SK-N-SH (cell line): ENCODE data around the gene ZSCAN5C. TPM values are rescaled to one million over a fixed set of nuclear protein-coding genes. Genes with fewer than 3 reads are reported as not detected.

ENCODE experiments used
- CTCF ChIA-PET: fragments of 300-600, 350-600 bp; formaldehyde crosslinking; extraction: SDS; loops from one replicate; lab custom pipeline; 2021; lab: Yijun Ruan, JAX
- POLR2A ChIA-PET: fragments of 350-600 bp; sonication (Branson Sonifier 250); formaldehyde crosslinking; extraction: SDS; loops from one replicate; lab custom pipeline; 2020; ENCODE audit warnings: antibody characterized with exemption, inconsistent platforms; lab: Yijun Ruan, JAX
- DNase-seq: peaks from one replicate; pipeline ENCODE4 v3.0.0; 2012
- H2AFZ ChIP-seq: fragments of 200-600 bp; sonication (generic); 2 replicates; pipeline ENCODE4 v1.8.1; 2016; ENCODE audit warnings: antibody characterized with exemption, mild to moderate bottlenecking, low read depth
- H3F3A ChIP-seq: fragments of 200-600 bp; sonication (generic); replicated peaks from 2 replicates; pipeline ENCODE3; 2016; ENCODE audit warnings: antibody characterized with exemption, mild to moderate bottlenecking; ENCODE audit not compliant: insufficient read depth
- H3K27ac ChIP-seq, 2 experiments: fragments of 200-500 bp in 1 of 2; fragments of 200-600 bp in 1 of 2; sonication (Bioruptor generic) in 1 of 2; sonication (generic), shearing (Covaris generic) in 1 of 2; 2 replicates each; pipeline versions ENCODE4 v1.5.1 to v1.6.1; 2014 to 2016; ENCODE audit warnings: low read depth in 2 of 2, inconsistent platforms in 1 of 2, low read length in 1 of 2, mild to moderate bottlenecking in 1 of 2, mixed read lengths in 1 of 2
- H3K27me3 ChIP-seq: fragments of 200-600 bp; sonication (generic), shearing (Covaris generic); 2 replicates; pipeline ENCODE4 v1.6.1; 2016; ENCODE audit warnings: mixed run types; ENCODE audit not compliant: insufficient read depth
- H3K36me3 ChIP-seq, 2 experiments: fragments of 200-500 bp in 1 of 2; fragments of 200-600 bp in 1 of 2; sonication (Bioruptor generic) in 1 of 2; sonication (generic) in 1 of 2; replicated peaks in 1 of 2; 2 replicates each; pipeline versions ENCODE3 to v1.5.1; 2014 to 2016; ENCODE audit warnings: low read length in 1 of 2, mild to moderate bottlenecking in 1 of 2; ENCODE audit not compliant: insufficient read depth in 2 of 2, control insufficient read depth in 1 of 2
- H3K4me1 ChIP-seq, 2 experiments: fragments of 200-500 bp in 1 of 2; fragments of 200-600 bp in 1 of 2; sonication (Bioruptor generic) in 1 of 2; sonication (generic), shearing (Covaris generic) in 1 of 2; 2 replicates each; pipeline versions ENCODE4 v1.5.1 to v1.6.1; 2014 to 2016; ENCODE audit warnings: low read depth in 1 of 2, low read length in 1 of 2, mixed run types in 1 of 2; ENCODE audit not compliant: insufficient read depth in 2 of 2, control insufficient read depth in 1 of 2
- H3K4me2 ChIP-seq: fragments of 200-600 bp; sonication (generic), shearing (Covaris generic); 2 replicates; pipeline ENCODE4 v1.6.1; 2017; ENCODE audit warnings: mixed run types
- H3K4me3 ChIP-seq, 2 experiments: fragments of 200-500 bp in 1 of 2; fragments of 200-600 bp in 1 of 2; sonication (Bioruptor generic) in 1 of 2; sonication (generic), shearing (Covaris generic) in 1 of 2; 2 replicates each; pipeline versions ENCODE4 v1.5.1 to v1.8.1; 2014 to 2016; ENCODE audit warnings: low read depth in 2 of 2, inconsistent platforms in 1 of 2, low read length in 1 of 2, mild to moderate bottlenecking in 1 of 2, mixed read lengths in 1 of 2, moderate library complexity in 1 of 2
- H3K79me2 ChIP-seq: fragments of 200-600 bp; sonication (generic); 2 replicates; pipeline ENCODE4 v1.8.1; 2017; ENCODE audit warnings: mild to moderate bottlenecking; ENCODE audit not compliant: insufficient read depth
- H3K9ac ChIP-seq: fragments of 200-600 bp; sonication (generic); 2 replicates; pipeline ENCODE4 v1.6.1; 2017; ENCODE audit warnings: mixed run types
- H3K9me2 ChIP-seq: fragments of 200-600 bp; sonication (generic); 2 replicates; pipeline ENCODE4 v1.6.1; 2017; ENCODE audit warnings: mixed run types
- H3K9me3 ChIP-seq: fragments of 200-600 bp; sonication (generic); 2 replicates; pipeline ENCODE4 v1.6.1; 2017; ENCODE audit warnings: mixed run types, mild to moderate bottlenecking, moderate library complexity
- H4K20me1 ChIP-seq: fragments of 200-600 bp; sonication (generic); 2 replicates; pipeline ENCODE4 v1.6.1; 2017; ENCODE audit warnings: mild to moderate bottlenecking, mixed run types; ENCODE audit not compliant: insufficient read depth
- CHD2 ChIP-seq: fragments of 150-350 bp; IDR thresholded peaks from 2 replicates; pipeline ENCODE4 v1.6.1; 2018; ENCODE audit warnings: low read length; ENCODE audit not compliant: partially characterized antibody
- ELF1 ChIP-seq: IDR thresholded peaks from 2 replicates; pipeline ENCODE4 v1.4.0; 2012
- EP300 ChIP-seq, 2 experiments: IDR thresholded peaks; 2 replicates each; pipeline versions ENCODE4 v1.4.0 to v1.6.1; 2012; ENCODE audit warnings: borderline replicate concordance in 1 of 2, low read depth in 1 of 2, low read length in 1 of 2
- FOSL2 ChIP-seq: IDR thresholded peaks from 2 replicates; pipeline ENCODE4 v1.4.0; 2012; ENCODE audit warnings: low read depth, mild to moderate bottlenecking, moderate library complexity, borderline replicate concordance
- FOXJ3 ChIP-seq: sonication (generic); formaldehyde crosslinking; IDR thresholded peaks from 2 replicates; pipeline ENCODE4 v1.5.1; 2020; ENCODE audit warnings: mild to moderate bottlenecking, missing genetic modification reagents
- GABPA ChIP-seq: IDR thresholded peaks from 2 replicates; pipeline ENCODE4 v1.4.0; 2012; ENCODE audit warnings: low read depth, mild to moderate bottlenecking
- GATA2 ChIP-seq: sonication (generic); formaldehyde crosslinking; IDR thresholded peaks from 2 replicates; pipeline ENCODE4 v1.5.0; 2020; ENCODE audit warnings: mild to moderate bottlenecking, missing genetic modification reagents
- JUND ChIP-seq: IDR thresholded peaks from 2 replicates; pipeline ENCODE4 v1.4.0; 2012
- MEF2A ChIP-seq: IDR thresholded peaks from 2 replicates; pipeline ENCODE4 v1.4.0; 2012; ENCODE audit warnings: low read depth, borderline replicate concordance
- MXI1 ChIP-seq: IDR thresholded peaks from 2 replicates; pipeline ENCODE4 v1.6.1; 2012; ENCODE audit warnings: mild to moderate bottlenecking, low read depth, low read length, improper control_type of control experiment
- NFIC ChIP-seq: IDR thresholded peaks from 2 replicates; pipeline ENCODE4 v1.4.0; 2012; ENCODE audit warnings: borderline replicate concordance
- NRF1 ChIP-seq: IDR thresholded peaks from 2 replicates; pipeline ENCODE4 v1.6.1; 2012; ENCODE audit warnings: low read depth, mild to moderate bottlenecking, low read length
- PBX3 ChIP-seq: IDR thresholded peaks from 2 replicates; pipeline ENCODE4; 2012
- POLR2AphosphoS5 ChIP-seq: IDR thresholded peaks from 2 replicates; pipeline ENCODE4 v1.6.1; 2012; ENCODE audit warnings: low read depth, low read length
- RCOR1 ChIP-seq: fragments of 150-350 bp; IDR thresholded peaks from 2 replicates; pipeline ENCODE4 v1.6.1; 2017; ENCODE audit warnings: antibody characterized with exemption, low read length
- REST ChIP-seq: IDR thresholded peaks from 2 replicates; pipeline ENCODE4 v1.6.1; 2012; ENCODE audit warnings: mild to moderate bottlenecking, low read depth, low read length, moderate library complexity
- RFX5 ChIP-seq: IDR thresholded peaks from 2 replicates; pipeline ENCODE4 v1.6.1; 2012; ENCODE audit warnings: mild to moderate bottlenecking, improper control_type of control experiment, low read length
- RXRA ChIP-seq: IDR thresholded peaks from 2 replicates; pipeline ENCODE4 v1.4.0; 2012; ENCODE audit warnings: low read depth, mild to moderate bottlenecking, borderline replicate concordance
- SMC3 ChIP-seq: IDR thresholded peaks from 2 replicates; pipeline ENCODE4 v1.6.1; 2012; ENCODE audit warnings: low read depth, low read length, improper control_type of control experiment
- TCF12 ChIP-seq: IDR thresholded peaks from 2 replicates; pipeline ENCODE4 v1.4.0; 2012
- YY1 ChIP-seq: IDR thresholded peaks from 2 replicates; pipeline ENCODE4 v1.4.0; 2012; ENCODE audit warnings: low read depth, mild to moderate bottlenecking
- WGBS: methylation state at CpG from one replicate; pipeline ENCODE4 v1.1.6; 2017; ENCODE audit warnings: low lambda C conversion rate; 5-methylcytosine and 5-hydroxymethylcytosine counted together
- polyA plus RNA-seq, 3 experiments: library from polyadenylated mRNA; depleted of rRNA; stranded (reverse); fragments of >200 nt; gene quantifications; 2 replicates each; pipeline ENCODE4 v1.2.3, GENCODE V29; 2012

ZSCAN5C gene
- polyA plus RNA-seq (2012; rRNA removed): not detected in 2 replicates
- not detected in 2 replicates for polyA plus RNA-seq (2012; cell fraction: cytosol; rRNA removed)
- polyA plus RNA-seq (2012; cell fraction: nucleus; rRNA removed): not detected in 2 replicates

- no peaks in the 10 kb centered on the region for H3F3A ChIP-seq
- DNase-seq: no peak
- no peak within 1 kb of the TSS for H3K27ac ChIP-seq
- CTCF ChIA-PET: interaction anchor here (1.0 kb wide), 1 partner anchor 125 kb away, joined by 3 read pairs; no protein-coding TSS in a partner anchor
- no peaks in the 10 kb centered on the region for H3K79me2 ChIP-seq
- no peaks in the 10 kb centered on the region for H3K36me3 ChIP-seq
- H3K9me3 ChIP-seq: no peaks in the 10 kb centered on the region
- WGBS: 1% methylated on average over 3 of the region's 3 CpGs
- H2AFZ ChIP-seq: no peak within 1 kb of the TSS
- POLR2A ChIA-PET: no interaction called here
- H3K9ac ChIP-seq: no peak within 1 kb of the TSS
- H3K27me3 ChIP-seq: peaks cover 43% of the 10 kb centered on the region; the same call in 1 of the 2 replicates
- no peak within 1 kb of the TSS for H3K4me3 ChIP-seq
- no peak within 1 kb of the TSS for H3K4me2 ChIP-seq
- H3K9me2 ChIP-seq: no peaks in the 10 kb centered on the region
- H3K4me1 ChIP-seq: no peaks in the 10 kb centered on the region
- no peaks in the 10 kb centered on the region for H4K20me1 ChIP-seq
- TF ChIP-seq MEF2A (no peak), CHD2 (no peak), NFIC (no peak), POLR2AphosphoS5 (no peak), NRF1 (no peak), PBX3 (no peak), RCOR1 (no peak), ELF1 (no peak), FOXJ3 (CRISPR knock-in tag) (no peak), RFX5 (no peak), RXRA (no peak), TCF12 (no peak), EP300 (IDR thresholded peaks at IDR 0.05; ENCODE audit: borderline replicate concordance in 1 of 2, low read depth in 1 of 2, low read length in 1 of 2) (no peak), JUND (no peak), GATA2 (CRISPR knock-in tag) (no peak)
- TF ChIP-seq, all 33 proteins: peak for 0
Measured at GRCh38 chr19:56201973-56202372, at the start of gene ZSCAN5C. Gene ZSCAN5C (plus strand): TSS chr19:56202273. CDS start chr19:56205914, 3,641 bp downstream.

- H3K4me3 ChIP-seq: no peak overlapping the region
- WGBS: 96% methylated on average over 2 of the region's 2 CpGs
- no peaks in the 10 kb centered on the region for H3F3A ChIP-seq
- H3K9me2 ChIP-seq: no peaks in the 10 kb centered on the region
- no peaks in the 10 kb centered on the region for H3K27me3 ChIP-seq
- no peak overlapping the region for H3K4me2 ChIP-seq
- DNase-seq: no peak
- ChIA-PET POLR2A (no interaction called here), CTCF (interaction anchor here (1.0 to 1.6 kb wide), 3 partner anchors 19 to 76 kb away, joined by 4 to 7 read pairs (median 5); no protein-coding TSS in a partner anchor)
- H3K4me1 ChIP-seq: no peaks in the 10 kb centered on the region; a peak in 1 of 4 replicates
- H3K36me3 ChIP-seq: peaks cover 3 to 37% of the 10 kb centered on the region in 2 experiments
- peaks cover 22% of the 10 kb centered on the region; the same call in 1 of the 2 replicates for H4K20me1 ChIP-seq
- no peaks in the 10 kb centered on the region for H3K9me3 ChIP-seq
- no peak overlapping the region for H3K27ac ChIP-seq
- no peak overlapping the region for H3K9ac ChIP-seq
- no peak for TF ChIP-seq REST
- TF ChIP-seq JUND: no peak
- no peak for TF ChIP-seq FOSL2
- TF ChIP-seq YY1: no peak
- no peak for TF ChIP-seq RCOR1
- TF ChIP-seq GABPA: no peak
- no peak for TF ChIP-seq NRF1
- TF ChIP-seq NFIC: no peak
- no peak for TF ChIP-seq SMC3
- TF ChIP-seq MXI1: no peak
- TF ChIP-seq, all 33 proteins: peak for 0
- Histone ChIP-seq H3K79me2 (peaks cover 24% of the 10 kb centered on the region; the same call in 1 of the 2 replicates), H2AFZ (no peak overlapping the region)
Measured at GRCh38 chr19:56152644-56153043, 49.4 kb upstream of the ZSCAN5C start.
